GM21825 (cell line): ENCODE measurements around the gene PLCB3.
A peak's percentile ranks its signal among the peaks of the same experiment; 100 is the strongest.

Experiments used
- ATAC-seq: cut with Tn5 transposase; IDR thresholded peaks from one replicate; pipeline ENCODE4 v1.9.1; 2021; ENCODE audit warnings: mild to moderate bottlenecking, moderate library complexity; ENCODE audit not compliant: unreplicated experiment

PLCB3 gene

DNA sequence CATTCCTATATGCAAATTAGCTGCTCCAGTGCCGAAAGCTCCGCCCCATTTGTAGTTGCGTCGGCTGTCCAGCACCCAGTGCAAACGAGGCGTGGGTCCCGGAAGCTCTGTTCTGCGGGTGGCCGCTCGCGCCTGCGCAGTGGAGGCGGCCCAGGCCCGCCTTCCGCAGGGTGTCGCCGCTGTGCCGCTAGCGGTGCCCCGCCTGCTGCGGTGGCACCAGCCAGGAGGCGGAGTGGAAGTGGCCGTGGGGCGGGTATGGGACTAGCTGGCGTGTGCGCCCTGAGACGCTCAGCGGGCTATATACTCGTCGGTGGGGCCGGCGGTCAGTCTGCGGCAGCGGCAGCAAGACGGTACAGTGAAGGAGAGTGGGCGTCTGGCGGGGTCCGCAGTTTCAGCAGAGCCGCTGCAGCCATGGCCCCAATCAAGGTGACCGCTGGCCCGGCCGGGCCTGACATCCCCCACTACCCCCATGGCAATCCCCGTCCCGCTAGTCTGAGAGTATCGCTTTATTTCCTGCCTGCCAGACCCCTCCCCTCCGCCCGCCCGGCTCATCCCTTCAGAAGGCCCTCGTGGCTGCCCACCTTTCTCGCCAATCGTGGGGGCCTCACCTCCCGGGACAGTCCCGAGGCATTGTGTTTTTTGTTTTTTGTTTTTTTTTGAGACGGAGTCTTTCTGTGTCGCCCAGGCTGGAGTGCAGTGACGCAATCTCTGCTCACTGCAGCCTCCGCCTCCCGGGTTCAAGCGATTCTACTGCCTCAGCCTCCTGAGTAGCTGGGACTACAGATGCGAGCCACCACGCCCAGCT is 66.8 kb downstream of the PLCB3 start, which contains the start of gene PRDX5:
Gene PRDX5 (plus strand): TSS at position 161 of the 805 bp plus-strand sequence. CDS start 95 bp downstream, at position 256.
- ATAC-seq = peak; percentile 56
